Glutamatergic neuron (in vitro differentiated cells): Measurements from ENCODE around the gene TM2D3. TPM values are rescaled to one million over a fixed set of nuclear protein-coding genes. Genes with fewer than 3 reads are reported as not detected.
"Not testable (repeated sequence)": the region's sequence is repeated elsewhere in the genome, so short reads cannot be mapped to it uniquely, and the experiment has no call there.

Source experiments
- DNase-seq: peaks from one replicate; pipeline ENCODE4 v3.0.0; 2022
- H3K27ac Mint-ChIP-seq: one replicate; pipeline ENCODE4 v1.8.0; 2020; ENCODE audit warnings: mild to moderate bottlenecking, mixed read lengths, inconsistent platforms; ENCODE audit not compliant: unreplicated experiment
- H3K27me3 Mint-ChIP-seq: one replicate; pipeline ENCODE4 v1.8.0; 2020; ENCODE audit warnings: mild to moderate bottlenecking, moderate library complexity, mixed read lengths, inconsistent platforms; ENCODE audit not compliant: unreplicated experiment
- H3K36me3 Mint-ChIP-seq: one replicate; pipeline ENCODE4 v1.8.0; 2020; ENCODE audit warnings: mild to moderate bottlenecking, mixed read lengths, inconsistent platforms; ENCODE audit not compliant: unreplicated experiment
- H3K4me1 Mint-ChIP-seq: one replicate; pipeline ENCODE4 v1.8.0; 2020; ENCODE audit warnings: mild to moderate bottlenecking, low read depth, mixed read lengths, inconsistent platforms; ENCODE audit not compliant: unreplicated experiment
- H3K4me3 Mint-ChIP-seq: one replicate; pipeline ENCODE4 v1.8.0; 2020; ENCODE audit warnings: mild to moderate bottlenecking, mixed read lengths, inconsistent platforms; ENCODE audit not compliant: unreplicated experiment
- H3K9me3 Mint-ChIP-seq: one replicate; pipeline ENCODE4 v1.8.0; 2020; ENCODE audit warnings: mild to moderate bottlenecking, moderate library complexity, mixed read lengths, inconsistent platforms; ENCODE audit not compliant: unreplicated experiment
- total RNA-seq: library from RNA; stranded (reverse); fragmentation: NEBNext Ultra II Directional; extraction: Animal tissue kit (Norgen Biotek cat#: 25700); gene quantifications from one replicate; pipeline ENCODE4 v1.2.1, GENCODE V29; 2021; ENCODE audit not compliant: unreplicated experiment
- TF ChIP-seq, protein P1 (sequence below): fragments of 200-600 bp; sonication (generic); IDR thresholded peaks from one replicate; pipeline ENCODE4 v1.5.0; 2021; ENCODE audit not compliant: partially characterized antibody, unreplicated experiment

Gene TM2D3
- total RNA-seq, 1 donor from 2014 or later: 58.6 TPM

- no peak for DNase-seq
- Mint-ChIP-seq H3K27me3 (no peaks in the 10 kb centered on the region), H3K4me1 (peaks cover 11% of the 10 kb centered on the region), H3K9me3 (no peaks in the 10 kb centered on the region), H3K36me3 (no peaks in the 10 kb centered on the region), H3K27ac (no peak overlapping the region), H3K4me3 (no peak overlapping the region)
- TF ChIP-seq, protein P1, sequence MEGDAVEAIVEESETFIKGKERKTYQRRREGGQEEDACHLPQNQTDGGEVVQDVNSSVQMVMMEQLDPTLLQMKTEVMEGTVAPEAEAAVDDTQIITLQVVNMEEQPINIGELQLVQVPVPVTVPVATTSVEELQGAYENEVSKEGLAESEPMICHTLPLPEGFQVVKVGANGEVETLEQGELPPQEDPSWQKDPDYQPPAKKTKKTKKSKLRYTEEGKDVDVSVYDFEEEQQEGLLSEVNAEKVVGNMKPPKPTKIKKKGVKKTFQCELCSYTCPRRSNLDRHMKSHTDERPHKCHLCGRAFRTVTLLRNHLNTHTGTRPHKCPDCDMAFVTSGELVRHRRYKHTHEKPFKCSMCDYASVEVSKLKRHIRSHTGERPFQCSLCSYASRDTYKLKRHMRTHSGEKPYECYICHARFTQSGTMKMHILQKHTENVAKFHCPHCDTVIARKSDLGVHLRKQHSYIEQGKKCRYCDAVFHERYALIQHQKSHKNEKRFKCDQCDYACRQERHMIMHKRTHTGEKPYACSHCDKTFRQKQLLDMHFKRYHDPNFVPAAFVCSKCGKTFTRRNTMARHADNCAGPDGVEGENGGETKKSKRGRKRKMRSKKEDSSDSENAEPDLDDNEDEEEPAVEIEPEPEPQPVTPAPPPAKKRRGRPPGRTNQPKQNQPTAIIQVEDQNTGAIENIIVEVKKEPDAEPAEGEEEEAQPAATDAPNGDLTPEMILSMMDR: no peak
These were observed 7.8 kb upstream of the TM2D3 start for GRCh38 chr15:101660005-101660404.

DNA sequence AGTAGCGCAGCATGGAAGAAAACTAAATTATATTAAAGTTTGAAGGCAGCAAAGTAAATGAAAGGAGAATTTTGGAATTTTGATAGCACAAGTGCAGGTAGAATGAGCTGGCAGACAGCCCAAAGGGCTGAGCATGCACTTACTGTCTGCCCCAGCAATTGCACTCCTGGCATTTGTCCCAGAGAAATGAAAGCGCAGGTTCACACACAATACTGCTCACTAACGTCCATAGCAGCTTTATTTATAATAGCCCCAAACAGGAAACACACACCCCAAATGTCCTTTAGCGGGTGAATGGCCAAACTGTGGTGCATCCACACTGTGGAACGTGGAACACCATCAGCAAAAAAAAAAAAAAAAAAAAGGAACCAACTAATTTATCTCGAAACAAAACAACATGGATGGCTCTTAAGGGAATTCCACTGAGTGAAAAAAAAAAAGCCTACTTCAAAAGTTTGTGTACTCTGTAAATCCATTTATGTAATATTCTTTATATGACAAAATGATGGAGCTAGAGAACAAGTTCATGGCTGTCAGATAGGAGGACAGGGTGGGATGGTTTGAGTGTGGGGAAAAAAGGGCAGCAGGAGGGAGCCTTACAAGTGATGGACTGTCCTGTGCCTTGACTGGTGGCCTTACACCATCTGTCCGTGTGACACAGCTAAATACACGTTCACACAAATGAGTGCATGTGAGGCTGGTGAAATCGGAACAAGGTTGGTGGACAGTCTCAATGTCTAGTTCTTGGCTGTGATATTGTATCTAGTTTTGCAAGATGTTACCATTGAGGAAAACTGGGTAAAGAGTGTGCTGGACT is 6.0 kb upstream of the TM2D3 start:
- Mint-ChIP-seq H3K36me3 (no peaks in the 10 kb centered on the region), H3K4me1 (peaks cover 12% of the 10 kb centered on the region), H3K27me3 (no peaks in the 10 kb centered on the region), H3K9me3 (no peaks in the 10 kb centered on the region), H3K27ac (no peak overlapping the region), H3K4me3 (no peak overlapping the region)
- no peak for DNase-seq
- TF ChIP-seq, protein P1: no peak

- TF ChIP-seq, protein P1: no peak
- Mint-ChIP-seq H3K27me3 (peaks cover 2% of the 10 kb centered on the region), H3K36me3 (no peaks in the 10 kb centered on the region), H3K9me3 (no peaks in the 10 kb centered on the region), H3K27ac (no peak overlapping the region), H3K4me1 (peaks cover 12% of the 10 kb centered on the region), H3K4me3 (peak overlapping the region; percentile 59)
- peak; percentile 73 for DNase-seq
These were observed 5.0 kb upstream of the TM2D3 start for GRCh38 chr15:101657171-101657570.

DNA sequence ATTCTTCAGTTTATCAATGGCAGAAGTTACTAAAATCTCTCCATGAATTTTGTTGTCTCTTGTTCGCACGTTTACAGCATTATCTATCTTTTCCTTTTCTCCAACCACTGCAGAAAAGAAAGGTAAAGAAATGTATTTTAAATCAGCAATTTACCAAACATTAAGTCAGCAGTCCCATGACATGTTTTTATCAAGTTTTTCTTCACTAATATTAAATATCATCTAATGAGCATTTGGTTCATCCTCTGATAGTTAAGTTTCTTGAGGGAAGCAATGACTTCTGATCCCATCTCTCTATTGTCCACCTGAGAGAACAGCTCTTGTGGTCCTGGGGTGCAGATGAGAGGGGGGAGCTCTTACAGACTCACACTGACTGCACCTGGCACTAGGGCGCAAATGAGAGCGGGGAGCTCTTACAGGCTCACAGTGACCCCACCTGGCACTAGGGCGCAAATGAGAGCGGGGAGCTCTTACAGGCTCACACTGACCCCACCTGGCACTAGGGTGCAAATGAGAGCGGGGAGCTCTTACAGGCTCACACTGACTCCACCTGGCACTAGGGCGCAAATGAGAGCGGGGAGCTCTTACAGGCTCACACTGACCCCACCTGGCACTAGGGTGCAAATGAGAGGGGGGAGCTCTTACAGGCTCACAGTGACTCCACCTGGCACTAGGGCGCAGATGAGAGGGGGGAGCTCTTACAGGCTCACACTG is 2.6 kb upstream of the TM2D3 start:
- not testable (repeated sequence) for H3K36me3 Mint-ChIP-seq, H3K27me3 Mint-ChIP-seq, H3K9me3 Mint-ChIP-seq, H3K27ac Mint-ChIP-seq, DNase-seq
- H3K4me1 Mint-ChIP-seq: peaks cover 18% of the 10 kb centered on the region
- H3K4me3 Mint-ChIP-seq: peak overlapping the region; percentile 22

GRCh38 chr15:101654171-101654570 is 2.0 kb upstream of the TM2D3 start:
- TF ChIP-seq, protein P1: no peak
- Mint-ChIP-seq H3K27ac (no peak overlapping the region), H3K27me3 (peaks cover 2% of the 10 kb centered on the region), H3K36me3 (no peaks in the 10 kb centered on the region), H3K9me3 (peaks cover 6% of the 10 kb centered on the region), H3K4me1 (peaks cover 22% of the 10 kb centered on the region), H3K4me3 (peak overlapping the region; percentile 22)
- no peak for DNase-seq
